CD4-positive, CD25-positive, alpha-beta regulatory T cell (primary cell): ENCODE results near the gene FBXO45. TPM values are rescaled to one million over a fixed set of nuclear protein-coding genes. Genes with fewer than 3 reads are reported as not detected.
"Not testable (repeated sequence)": the region's sequence is repeated elsewhere in the genome, so short reads cannot be mapped to it uniquely, and the experiment has no call there.

Experiments
- ATAC-seq, 2 donors: fragments of 150-1000 bp; cut with Tn5 transposase; one replicate each; pipeline ENCODE4 v1.10.0; 2021; ENCODE audit warnings: low read depth in 2 of 2, moderate number of reproducible peaks in 2 of 2, moderate library complexity in 1 of 2
- DNase-seq, 3 donors: peaks; one replicate each; pipeline versions ENCODE4 v3.0.0 to v3.0.0-alpha.2; 2012 to 2022; ENCODE audit warnings: mixed read lengths in 1 of 3
- H3K27ac ChIP-seq: one replicate; pipeline ENCODE4 v1.7.0; 2013; ENCODE audit warnings: mild to moderate bottlenecking, low read length; ENCODE audit not compliant: insufficient read depth, poor library complexity, severe bottlenecking
- H3K27me3 ChIP-seq: one replicate; pipeline ENCODE4 v1.7.0; 2013; ENCODE audit warnings: low read length; ENCODE audit not compliant: control insufficient read depth, insufficient read depth
- H3K36me3 ChIP-seq: one replicate; pipeline ENCODE4 v1.7.0; 2013; ENCODE audit warnings: mild to moderate bottlenecking, low read length, moderate library complexity; ENCODE audit not compliant: control insufficient read depth, insufficient read depth
- H3K4me1 ChIP-seq: 2 replicates; pipeline ENCODE4 v1.7.0; 2013; ENCODE audit warnings: mild to moderate bottlenecking, low read length; ENCODE audit not compliant: insufficient read depth, control insufficient read depth, poor library complexity, severe bottlenecking
- H3K4me3 ChIP-seq: one replicate; pipeline ENCODE4 v1.7.0; 2013; ENCODE audit warnings: low read depth, mild to moderate bottlenecking, low read length, moderate library complexity
- H3K9me3 ChIP-seq, 2 experiments: 1 replicate in 1 of 2; 2 replicates in 1 of 2; pipeline ENCODE4 v1.7.0; 2013; ENCODE audit warnings: low read length in 2 of 2, mild to moderate bottlenecking in 1 of 2, moderate library complexity in 1 of 2; ENCODE audit not compliant: control insufficient read depth in 2 of 2
- H3K27ac Mint-ChIP-seq, 3 donors: one replicate each; pipeline ENCODE4 v1.8.0; 2020 to 2022; ENCODE audit warnings: mild to moderate bottlenecking in 3 of 3, mixed read lengths in 3 of 3, moderate library complexity in 2 of 3
- H3K27me3 Mint-ChIP-seq: one replicate; pipeline ENCODE4 v1.8.0; 2022; ENCODE audit warnings: mild to moderate bottlenecking, mixed read lengths
- H3K36me3 Mint-ChIP-seq: one replicate; pipeline ENCODE4 v1.8.0; 2020; ENCODE audit warnings: mixed read lengths
- H3K4me1 Mint-ChIP-seq, 4 donors: one replicate each; pipeline ENCODE4 v1.8.0; 2020 to 2022; ENCODE audit warnings: mixed read lengths in 4 of 4, mild to moderate bottlenecking in 1 of 4
- H3K4me3 Mint-ChIP-seq, 4 donors: one replicate each; pipeline ENCODE4 v1.8.0; 2020 to 2022; ENCODE audit warnings: mild to moderate bottlenecking in 4 of 4, mixed read lengths in 4 of 4, moderate library complexity in 3 of 4
- H3K9me3 Mint-ChIP-seq, 7 donors: one replicate each; pipeline ENCODE4 v1.8.0; 2020 to 2022; ENCODE audit warnings: mixed read lengths in 7 of 7, mild to moderate bottlenecking in 3 of 7, moderate library complexity in 2 of 7
- polyA plus RNA-seq, 4 donors: library from polyadenylated mRNA; unstranded; fragments of 300-500 nt; fragmentation: Illumina TruSeq; gene quantifications; one replicate each; pipeline ENCODE4 v1.2.3, GENCODE V29; 2021
- total RNA-seq: library from RNA; stranded (reverse); gene quantifications from one replicate; pipeline ENCODE4 v1.2.3, GENCODE V29; 2022

FBXO45 gene
- total and polyA plus RNA-seq, 5 donors from 2014 or later = 3.2 to 9.1 (median 5.6) TPM

DNA sequence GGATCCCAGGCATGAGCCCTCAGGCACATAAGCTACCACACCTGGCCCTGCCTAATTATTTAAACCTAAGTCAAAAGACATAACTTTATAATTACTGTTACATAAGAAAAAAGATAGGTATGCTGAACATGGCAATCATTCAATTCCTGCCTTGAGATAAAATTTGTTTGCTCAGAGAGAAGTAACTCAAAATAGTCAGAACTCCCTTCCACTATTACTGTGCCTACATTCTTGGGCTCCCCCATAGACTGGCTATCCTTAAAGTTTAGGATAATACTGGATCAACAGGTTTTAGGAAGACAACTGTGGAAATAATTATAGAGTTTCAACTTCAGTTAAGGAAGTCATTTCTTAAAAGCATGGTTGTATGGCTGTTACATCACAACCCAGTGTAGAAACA lies 10.0 kb upstream of the FBXO45 start:
- Mint-ChIP-seq H3K27me3 (no peaks in the 10 kb centered on the region), H3K36me3 (peaks cover 34% of the 10 kb centered on the region)

DNA sequence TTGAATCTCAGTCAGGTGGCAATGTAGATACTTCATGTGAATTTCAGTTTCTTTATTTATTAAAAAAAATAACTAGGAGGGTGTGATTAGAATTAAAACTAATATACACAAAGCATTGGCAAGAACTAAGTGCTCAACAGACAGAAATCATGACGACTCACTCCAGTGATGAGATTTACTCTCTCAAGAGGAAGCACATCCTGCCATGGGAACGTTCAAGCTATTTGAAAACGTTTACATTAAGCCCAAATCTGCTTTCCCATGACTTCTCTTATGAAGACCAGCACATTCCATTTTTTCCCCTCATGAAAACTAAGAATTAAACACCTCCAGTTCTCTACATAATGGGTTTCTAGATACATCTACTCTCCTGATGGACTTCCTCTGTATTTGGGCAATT lies 8.6 kb upstream of the FBXO45 start:
- H3K4me1 Mint-ChIP-seq = peaks cover 21 to 65% (median 43%) of the 10 kb centered on the region in 4 donors
- peak overlapping the region in 1 of 4 donors; percentile 41 for H3K4me3 Mint-ChIP-seq
- peak in 1 of 3 donors; percentile 68 for DNase-seq

More for the DNA sequence above, 10.0 kb upstream of the FBXO45 start:
- Mint-ChIP-seq H3K4me1 (peaks cover 14 to 52% (median 34%) of the 10 kb centered on the region in 4 donors), H3K4me3 (no peak overlapping the region), H3K9me3 (no peaks in the 10 kb centered on the region), H3K27ac (peak overlapping the region in 1 of 3 donors; percentile 87)
- H3K36me3 ChIP-seq = peaks cover 11% of the 10 kb centered on the region
- no peak overlapping the region for H3K27ac ChIP-seq
- no peaks in the 10 kb centered on the region for H3K9me3 ChIP-seq
- peaks cover 30% of the 10 kb centered on the region for H3K4me1 ChIP-seq
- H3K27me3 ChIP-seq = no peaks in the 10 kb centered on the region
- ATAC-seq (no peak), DNase-seq (no peak)
- H3K4me3 ChIP-seq = no peak overlapping the region

DNA sequence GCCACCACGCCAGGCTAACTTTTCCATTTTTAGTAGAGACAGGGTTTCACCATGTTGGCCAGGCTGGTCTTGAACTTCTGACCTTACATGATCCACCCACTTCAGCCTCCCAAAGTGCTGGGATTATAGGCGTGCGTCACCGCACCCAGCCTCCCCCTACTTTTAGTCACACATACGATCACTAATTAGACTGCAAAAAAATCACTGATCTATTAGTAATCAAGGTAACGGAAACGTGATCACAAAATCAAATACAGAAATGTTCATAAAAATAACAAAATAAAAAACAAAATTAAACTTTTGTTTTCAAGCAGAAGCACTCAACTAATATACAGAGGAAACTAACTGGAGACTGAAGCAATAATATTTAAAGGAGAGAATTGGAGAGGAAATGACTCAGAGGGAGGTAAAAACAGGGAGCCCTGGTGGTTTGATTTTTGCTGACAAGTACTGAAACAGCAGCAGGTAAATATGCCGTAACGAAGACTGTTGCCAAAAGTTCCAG lies 4.7 kb upstream of the FBXO45 start:
- Mint-ChIP-seq H3K4me1 (peaks cover 21 to 75% (median 46%) of the 10 kb centered on the region in 4 donors), H3K27ac (peak overlapping the region; percentile 97 to 98 (median 98)), H3K9me3 (peaks cover 0 to 2% (median 0%) of the 10 kb centered on the region in 7 donors), H3K36me3 (peaks cover 12% of the 10 kb centered on the region), H3K27me3 (no peaks in the 10 kb centered on the region), H3K4me3 (peak overlapping the region; percentile 82 to 96 (median 92))
- ATAC-seq = peak; percentile 14 to 19
- Histone ChIP-seq H3K4me1 (peaks cover 59% of the 10 kb centered on the region), H3K27me3 (no peaks in the 10 kb centered on the region), H3K9me3 (no peaks in the 10 kb centered on the region), H3K27ac (peak overlapping the region; percentile 84), H3K4me3 (peak overlapping the region; percentile 73), H3K36me3 (peaks cover 4% of the 10 kb centered on the region)
- peak; percentile 20 to 88 (median 54) for DNase-seq

More for the DNA sequence above, 8.6 kb upstream of the FBXO45 start:
- peak overlapping the region; percentile 20 for H3K27ac ChIP-seq
- peak in 1 of 2 donors; percentile 33 for ATAC-seq
- no peaks in the 10 kb centered on the region for H3K9me3 ChIP-seq
- no peaks in the 10 kb centered on the region for H3K9me3 Mint-ChIP-seq
- peaks cover 25% of the 10 kb centered on the region for H3K36me3 Mint-ChIP-seq
- H3K27me3 ChIP-seq = no peaks in the 10 kb centered on the region
- no peaks in the 10 kb centered on the region for H3K27me3 Mint-ChIP-seq
- peaks cover 4% of the 10 kb centered on the region for H3K36me3 ChIP-seq
- H3K27ac Mint-ChIP-seq = peak overlapping the region; percentile 86 to 90 (median 87)
- peaks cover 41% of the 10 kb centered on the region for H3K4me1 ChIP-seq
- H3K4me3 ChIP-seq = peak overlapping the region; percentile 39

DNA sequence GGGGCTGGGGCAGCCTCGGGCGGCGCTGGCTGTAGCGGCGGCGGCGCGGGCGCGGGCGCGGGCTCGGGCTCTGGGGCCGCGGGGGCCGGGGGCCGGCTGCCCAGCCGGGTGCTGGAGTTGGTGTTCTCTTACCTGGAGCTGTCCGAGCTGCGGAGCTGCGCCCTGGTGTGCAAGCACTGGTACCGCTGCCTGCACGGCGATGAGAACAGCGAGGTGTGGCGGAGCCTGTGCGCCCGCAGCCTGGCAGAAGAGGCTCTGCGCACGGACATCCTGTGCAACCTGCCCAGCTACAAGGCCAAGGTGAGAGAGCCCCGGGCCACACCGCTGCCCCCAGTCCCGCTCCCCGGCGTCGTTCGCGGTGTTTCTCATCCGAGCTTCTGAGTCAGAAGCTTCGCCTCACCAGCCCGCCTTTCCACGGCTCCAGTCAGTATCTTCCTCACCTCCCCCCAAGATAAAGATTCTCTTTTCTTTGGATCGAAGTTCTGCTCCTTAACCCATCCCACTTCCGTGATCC lies 600 bp downstream of the FBXO45 start:
- Mint-ChIP-seq H3K36me3 (no peaks in the 10 kb centered on the region), H3K4me1 (peaks cover 12 to 52% (median 24%) of the 10 kb centered on the region in 4 donors), H3K27ac (peak overlapping the region; percentile 87 to 94 (median 90)), H3K27me3 (no peaks in the 10 kb centered on the region), H3K4me3 (peak overlapping the region; percentile 91 to 99 (median 95)), H3K9me3 (peaks cover 0 to 2% (median 0%) of the 10 kb centered on the region in 7 donors)
- peak overlapping the region; percentile 83 for H3K4me3 ChIP-seq
- no peaks in the 10 kb centered on the region for H3K9me3 ChIP-seq
- peaks cover 44% of the 10 kb centered on the region for H3K4me1 ChIP-seq
- peak overlapping the region; percentile 91 for H3K27ac ChIP-seq
- no peaks in the 10 kb centered on the region for H3K27me3 ChIP-seq
- DNase-seq = peak; percentile 36 to 76 (median 47)
- ATAC-seq = peak; percentile 42 to 53
- no peaks in the 10 kb centered on the region for H3K36me3 ChIP-seq

DNA sequence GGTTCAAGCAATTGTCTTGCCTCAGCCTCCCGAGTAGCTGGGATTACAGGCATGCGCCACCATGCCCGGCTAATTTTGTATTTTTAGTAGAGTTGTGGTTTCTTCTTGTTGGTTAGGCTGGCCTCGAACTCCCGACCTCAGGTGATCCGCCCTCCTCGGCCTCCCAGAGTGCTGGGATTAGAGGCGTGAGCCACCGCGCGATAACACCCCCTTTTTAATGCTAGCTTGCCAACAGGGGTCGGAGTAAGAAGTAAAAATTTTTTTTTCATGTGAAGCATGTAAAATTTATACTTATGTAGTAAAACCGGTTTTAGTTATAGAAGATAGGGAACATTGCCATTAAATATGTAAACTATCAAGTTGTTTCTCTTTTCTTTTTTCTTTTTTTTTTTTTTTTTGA lies 1.9 kb downstream of the FBXO45 start:
- not testable (repeated sequence) for H3K36me3 ChIP-seq, DNase-seq, H3K27ac ChIP-seq, H3K27me3 ChIP-seq, H3K9me3 ChIP-seq, H3K4me3 ChIP-seq, H3K9me3 Mint-ChIP-seq, ATAC-seq, H3K36me3 Mint-ChIP-seq, H3K27me3 Mint-ChIP-seq
- Mint-ChIP-seq H3K4me1 (peaks cover 19 to 49% (median 24%) of the 10 kb centered on the region in 4 donors), H3K4me3 (peak overlapping the region; percentile 87 to 99 (median 92)), H3K27ac (peak overlapping the region in 1 of 3 donors; percentile 90)
- H3K4me1 ChIP-seq = peaks cover 37% of the 10 kb centered on the region

DNA sequence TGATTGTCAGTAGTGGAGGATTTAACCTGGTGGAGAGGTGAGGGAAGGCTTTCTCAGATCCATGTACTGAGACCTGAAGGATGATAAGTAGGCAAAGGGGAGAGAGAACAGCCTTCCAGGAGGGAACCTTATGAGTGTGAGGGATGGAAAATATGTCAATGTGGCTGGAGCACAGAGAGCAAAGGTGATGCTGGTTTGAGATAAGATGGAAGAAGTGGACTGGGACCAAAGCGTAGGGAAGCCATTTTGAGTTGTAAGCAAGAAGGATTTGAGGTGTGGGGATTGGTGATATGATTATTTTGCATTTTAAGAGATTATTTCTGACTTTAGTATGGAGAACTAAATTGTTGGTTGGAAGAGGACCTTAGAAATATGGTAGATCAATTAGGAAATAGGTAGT lies 3.9 kb downstream of the FBXO45 start:
- H3K4me1 Mint-ChIP-seq = peaks cover 20 to 42% (median 35%) of the 10 kb centered on the region in 4 donors
- H3K4me3 Mint-ChIP-seq = no peak overlapping the region

DNA sequence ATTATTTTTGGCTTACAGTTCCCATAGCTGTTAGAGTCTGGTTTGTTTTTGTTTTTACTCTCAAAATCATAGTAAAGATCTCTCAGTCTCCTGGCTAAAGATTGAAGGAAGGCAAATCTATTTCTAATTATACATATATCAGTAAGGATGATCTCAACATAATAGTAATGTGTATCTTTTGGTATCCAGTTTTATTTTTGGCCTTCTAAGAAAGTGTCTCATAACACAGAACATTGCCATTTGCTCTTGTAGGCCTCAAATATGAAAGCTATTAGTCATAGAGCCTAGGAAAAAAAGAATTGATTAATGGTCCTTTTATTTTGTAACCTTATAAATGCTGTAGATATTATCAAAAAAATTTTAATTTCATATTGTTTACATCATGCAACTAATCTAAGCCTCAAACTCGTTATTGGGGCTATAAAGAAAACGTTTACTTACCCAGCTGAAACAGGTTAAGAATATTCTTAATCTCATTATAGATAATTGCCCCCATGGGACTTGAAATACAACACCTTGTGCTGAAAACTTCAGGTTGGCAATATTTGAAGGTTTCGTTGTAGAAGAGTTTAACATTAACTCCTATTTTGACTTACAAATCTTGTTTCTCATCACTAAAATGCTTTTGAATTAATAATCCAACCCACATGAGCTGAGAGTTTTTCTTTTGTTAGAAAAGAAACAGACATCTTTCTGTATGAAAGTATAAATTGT lies 16.7 kb downstream of the FBXO45 start:
- Mint-ChIP-seq H3K4me1 (peaks cover 4 to 6% (median 5%) of the 10 kb centered on the region in 4 donors), H3K9me3 (no peaks in the 10 kb centered on the region), H3K36me3 (peaks cover 42% of the 10 kb centered on the region), H3K27me3 (no peaks in the 10 kb centered on the region), H3K27ac (no peak overlapping the region), H3K4me3 (no peak overlapping the region)
- peaks cover 35% of the 10 kb centered on the region for H3K36me3 ChIP-seq
- DNase-seq = no peak
- H3K9me3 ChIP-seq = no peaks in the 10 kb centered on the region
- no peak overlapping the region for H3K27ac ChIP-seq
- no peak for ATAC-seq
- no peak overlapping the region for H3K4me3 ChIP-seq
- no peaks in the 10 kb centered on the region for H3K27me3 ChIP-seq
- H3K4me1 ChIP-seq = no peaks in the 10 kb centered on the region

More for the DNA sequence above, 3.9 kb downstream of the FBXO45 start:
- DNase-seq (no peak), ATAC-seq (no peak)
- no peak overlapping the region for H3K4me3 ChIP-seq
- no peak overlapping the region for H3K27ac ChIP-seq
- no peaks in the 10 kb centered on the region for H3K9me3 Mint-ChIP-seq
- H3K27me3 Mint-ChIP-seq = no peaks in the 10 kb centered on the region
- H3K27me3 ChIP-seq = no peaks in the 10 kb centered on the region
- peaks cover 1% of the 10 kb centered on the region for H3K36me3 ChIP-seq
- no peak overlapping the region for H3K27ac Mint-ChIP-seq
- no peaks in the 10 kb centered on the region for H3K36me3 Mint-ChIP-seq
- peaks cover 34% of the 10 kb centered on the region for H3K4me1 ChIP-seq
- no peaks in the 10 kb centered on the region for H3K9me3 ChIP-seq
